ENCODE measurements around the gene ZNF57. TPM values are rescaled to one million over a fixed set of nuclear protein-coding genes. Genes with fewer than 3 reads are reported as not detected.
A peak's percentile ranks its signal among the peaks of the same experiment; 100 is the strongest.
"Not testable (repeated sequence)": the region's sequence is repeated elsewhere in the genome, so short reads cannot be mapped to it uniquely, and the experiment has no call there.

Gene ZNF57
- total and polyA plus RNA-seq, 2 donors (not counting 1 experiment from before 2014, with no cell fraction given), result 2.8 to 5.3 TPM

DNA sequence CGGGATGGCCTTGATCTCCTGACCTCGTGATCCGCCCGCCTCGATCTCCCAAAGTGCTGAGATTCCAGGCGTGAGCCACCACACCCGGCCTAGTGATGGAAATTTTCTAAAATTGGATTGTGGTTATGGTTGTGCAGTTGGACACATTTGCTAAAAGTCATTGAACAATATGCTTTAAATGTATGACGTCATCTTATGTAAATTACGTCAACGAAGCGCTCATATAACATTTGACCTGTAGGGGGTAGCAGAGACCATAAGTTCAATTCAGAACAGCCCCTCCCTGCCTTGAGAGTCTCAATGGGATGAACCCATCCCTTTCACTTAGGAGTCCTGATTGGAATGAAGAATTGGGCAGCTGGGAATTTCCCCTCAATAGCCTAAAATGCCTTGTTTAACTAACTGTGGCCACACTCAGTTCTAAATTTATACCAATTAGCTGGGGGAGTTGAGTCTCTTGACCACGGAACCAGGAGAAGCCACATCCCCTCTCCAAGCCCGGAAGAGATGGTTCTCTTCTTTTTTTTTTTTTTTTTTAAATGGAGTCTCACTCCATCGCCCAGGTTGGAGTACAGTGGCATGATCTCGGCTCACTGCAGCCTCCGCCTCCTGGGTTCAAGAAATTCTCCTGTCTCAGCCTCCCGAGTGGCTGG lies 61.4 kb downstream of the ZNF57 start:
- Histone ChIP-seq H3K4me2 (ENCODE audit: extremely low read depth, insufficient read depth, low read length) (no peak overlapping the region), H3K9ac (ENCODE audit: insufficient read depth, low read length) (no peak overlapping the region), H3K27me3 (ENCODE audit: control insufficient read depth, insufficient read depth, low read length) (no peaks in the 10 kb centered on the region), H3K4me3 (replicated peaks in 1 of 4; ENCODE audit: control extremely low read depth in 1 of 4, insufficient read depth in 1 of 4, low read depth in 3 of 4, low read length in 4 of 4) (peak overlapping the region in 1 of 4 experiments; percentile 33), H3K9me3 (ENCODE audit: control insufficient read depth, insufficient read depth, low read depth, low read length) (no peaks in the 10 kb centered on the region), H4K20me1 (ENCODE audit: control insufficient read depth, extremely low read depth, insufficient read depth, low read length) (no peaks in the 10 kb centered on the region), H3K79me2 (ENCODE audit: control insufficient read depth, insufficient read depth, low read length) (no peaks in the 10 kb centered on the region), H3K4me1 (ENCODE audit: control insufficient read depth, extremely low read depth, insufficient read depth, low read length) (no peaks in the 10 kb centered on the region), H2AFZ (ENCODE audit: low read length) (no peak overlapping the region), H3K27ac (ENCODE audit: insufficient read depth, low read length) (no peak overlapping the region), H3K36me3 (ENCODE audit: control insufficient read depth, insufficient read depth, low read length) (no peaks in the 10 kb centered on the region)
- TF ChIP-seq, protein P1, sequence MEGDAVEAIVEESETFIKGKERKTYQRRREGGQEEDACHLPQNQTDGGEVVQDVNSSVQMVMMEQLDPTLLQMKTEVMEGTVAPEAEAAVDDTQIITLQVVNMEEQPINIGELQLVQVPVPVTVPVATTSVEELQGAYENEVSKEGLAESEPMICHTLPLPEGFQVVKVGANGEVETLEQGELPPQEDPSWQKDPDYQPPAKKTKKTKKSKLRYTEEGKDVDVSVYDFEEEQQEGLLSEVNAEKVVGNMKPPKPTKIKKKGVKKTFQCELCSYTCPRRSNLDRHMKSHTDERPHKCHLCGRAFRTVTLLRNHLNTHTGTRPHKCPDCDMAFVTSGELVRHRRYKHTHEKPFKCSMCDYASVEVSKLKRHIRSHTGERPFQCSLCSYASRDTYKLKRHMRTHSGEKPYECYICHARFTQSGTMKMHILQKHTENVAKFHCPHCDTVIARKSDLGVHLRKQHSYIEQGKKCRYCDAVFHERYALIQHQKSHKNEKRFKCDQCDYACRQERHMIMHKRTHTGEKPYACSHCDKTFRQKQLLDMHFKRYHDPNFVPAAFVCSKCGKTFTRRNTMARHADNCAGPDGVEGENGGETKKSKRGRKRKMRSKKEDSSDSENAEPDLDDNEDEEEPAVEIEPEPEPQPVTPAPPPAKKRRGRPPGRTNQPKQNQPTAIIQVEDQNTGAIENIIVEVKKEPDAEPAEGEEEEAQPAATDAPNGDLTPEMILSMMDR (conservative IDR thresholded peaks at IDR 0.05 in 1 of 2, IDR thresholded peaks at IDR 0.05 in 1 of 2; ENCODE audit: low read depth in 1 of 2, low read length in 2 of 2), result peak; percentile 59 to 68
- TF ChIP-seq EZH2 (IDR thresholded peaks at IDR 0.05; ENCODE audit: low read length, missing control alignments), result no peak
- peak; percentile 53 to 89 for DNase-seq (ENCODE audit: low read depth in 2 of 2)

DNA sequence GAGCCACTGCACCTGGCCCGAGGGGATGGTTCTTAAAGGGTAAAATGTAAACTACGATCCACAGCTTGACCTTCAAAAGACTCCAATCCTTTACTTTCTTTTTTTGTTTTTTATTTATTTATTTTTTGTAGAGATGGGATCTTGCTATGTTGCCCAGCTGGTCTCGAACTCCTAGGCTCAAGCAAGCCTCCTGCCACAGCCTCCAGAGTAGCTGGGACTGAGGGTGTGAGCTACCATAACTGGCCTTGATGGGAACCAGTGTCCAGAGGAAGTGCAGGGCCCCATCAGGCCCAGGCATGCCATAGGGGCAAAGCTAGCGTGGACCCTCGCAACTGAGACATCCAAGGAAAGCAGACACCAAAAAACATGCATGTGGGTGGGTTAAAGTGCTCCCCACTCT lies 62.4 kb downstream of the ZNF57 start:
- DNase-seq (ENCODE audit: low read depth in 2 of 2), result no peak
- no peaks in the 10 kb centered on the region for H4K20me1 ChIP-seq (ENCODE audit: control insufficient read depth, extremely low read depth, insufficient read depth, low read length)
- H3K4me2 ChIP-seq (ENCODE audit: extremely low read depth, insufficient read depth, low read length), result no peak overlapping the region
- no peaks in the 10 kb centered on the region for H3K4me1 ChIP-seq (ENCODE audit: control insufficient read depth, extremely low read depth, insufficient read depth, low read length)
- H3K9ac ChIP-seq (ENCODE audit: insufficient read depth, low read length), result no peak overlapping the region
- H2AFZ ChIP-seq (ENCODE audit: low read length), result no peak overlapping the region
- H3K4me3 ChIP-seq (replicated peaks in 1 of 4; ENCODE audit: control extremely low read depth in 1 of 4, insufficient read depth in 1 of 4, low read depth in 3 of 4, low read length in 4 of 4), result no peak overlapping the region
- no peak overlapping the region for H3K27ac ChIP-seq (ENCODE audit: insufficient read depth, low read length)
- no peaks in the 10 kb centered on the region for H3K36me3 ChIP-seq (ENCODE audit: control insufficient read depth, insufficient read depth, low read length)
- H3K79me2 ChIP-seq (ENCODE audit: control insufficient read depth, insufficient read depth, low read length), result no peaks in the 10 kb centered on the region
- no peaks in the 10 kb centered on the region for H3K27me3 ChIP-seq (ENCODE audit: control insufficient read depth, insufficient read depth, low read length)
- no peaks in the 10 kb centered on the region for H3K9me3 ChIP-seq (ENCODE audit: control insufficient read depth, insufficient read depth, low read depth, low read length)
- TF ChIP-seq, protein P1 (conservative IDR thresholded peaks at IDR 0.05 in 1 of 2, IDR thresholded peaks at IDR 0.05 in 1 of 2; ENCODE audit: low read depth in 1 of 2, low read length in 2 of 2), result no peak
- no peak for TF ChIP-seq EZH2 (IDR thresholded peaks at IDR 0.05; ENCODE audit: low read length, missing control alignments)

DNA sequence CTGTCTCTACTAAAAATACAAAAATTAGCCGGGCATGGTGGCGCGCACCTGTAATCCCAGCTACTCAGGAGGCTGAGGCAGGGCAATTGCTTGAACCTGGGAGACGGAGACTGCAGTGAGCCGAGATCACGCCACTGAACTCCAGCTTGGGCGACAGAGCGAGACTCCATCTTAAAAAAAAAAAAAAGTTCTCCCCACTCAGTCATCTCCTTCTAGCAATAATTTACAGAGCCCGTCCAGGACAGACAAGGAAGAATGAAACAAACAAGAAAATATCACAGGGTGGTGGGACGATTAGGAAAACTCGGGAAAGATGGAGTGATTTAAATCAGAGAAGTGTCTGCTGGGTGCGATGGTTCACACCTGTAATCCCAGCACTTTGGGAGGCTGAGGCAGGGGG lies 62.9 kb downstream of the ZNF57 start:
- not testable (repeated sequence) for H4K20me1 ChIP-seq (ENCODE audit: control insufficient read depth, extremely low read depth, insufficient read depth, low read length); H3K4me2 ChIP-seq (ENCODE audit: extremely low read depth, insufficient read depth, low read length); H3K4me1 ChIP-seq (ENCODE audit: control insufficient read depth, extremely low read depth, insufficient read depth, low read length); H2AFZ ChIP-seq (ENCODE audit: low read length); H3K27ac ChIP-seq (ENCODE audit: insufficient read depth, low read length); H3K9ac ChIP-seq (ENCODE audit: insufficient read depth, low read length); DNase-seq (ENCODE audit: low read depth in 2 of 2); H3K9me3 ChIP-seq (ENCODE audit: control insufficient read depth, insufficient read depth, low read depth, low read length); H3K79me2 ChIP-seq (ENCODE audit: control insufficient read depth, insufficient read depth, low read length); H3K36me3 ChIP-seq (ENCODE audit: control insufficient read depth, insufficient read depth, low read length); H3K4me3 ChIP-seq (replicated peaks in 1 of 4; ENCODE audit: control extremely low read depth in 1 of 4, insufficient read depth in 1 of 4, low read depth in 3 of 4, low read length in 4 of 4); H3K27me3 ChIP-seq (ENCODE audit: control insufficient read depth, insufficient read depth, low read length)

All from fibroblast of lung (primary cell).